Thoracic aorta (tissue), 2 donors: ENCODE measurements around the gene COG7. TPM values are rescaled to one million over a fixed set of nuclear protein-coding genes. Genes with fewer than 3 reads are reported as not detected.
"Not testable (repeated sequence)": the region's sequence is repeated elsewhere in the genome, so short reads cannot be mapped to it uniquely, and the experiment has no call there.

ENCODE experiments used
- ATAC-seq: fragments of 150-250 bp; one replicate; pipeline ENCODE4 v1.8.0; 2017; ENCODE audit warnings: low read depth; ENCODE audit not compliant: insufficient number of reproducible peaks, low FRiP score
- DNase-seq: peaks from one replicate; pipeline ENCODE4 v3.0.0-alpha.2; 2020; ENCODE audit warnings: low spot score
- H3K27ac ChIP-seq, 2 donors: fragments of 200-600 bp; sonication (generic); 1 replicate in 1 of 2; 2 replicates in 1 of 2; pipeline ENCODE4 v1.5.1; 2016; ENCODE audit warnings: mild to moderate bottlenecking in 2 of 2, moderate library complexity in 2 of 2
- H3K27me3 ChIP-seq: fragments of 200-600 bp; sonication (generic); replicated peaks from 2 replicates; pipeline ENCODE4 v1.6.0; 2016; ENCODE audit warnings: mild to moderate bottlenecking; ENCODE audit not compliant: insufficient read depth
- H3K36me3 ChIP-seq: fragments of 200-600 bp; sonication (generic); one replicate; pipeline ENCODE4 v1.5.1; 2016
- H3K4me1 ChIP-seq, 2 donors: fragments of 200-600 bp; sonication (generic); 1 replicate in 1 of 2; 2 replicates in 1 of 2; pipeline versions ENCODE4 v1.5.1 to v1.6.0; 2016; ENCODE audit warnings: low read depth in 2 of 2, mild to moderate bottlenecking in 1 of 2; ENCODE audit not compliant: control insufficient read depth in 1 of 2
- H3K4me3 ChIP-seq: fragments of 200-600 bp; sonication (generic); 2 replicates; pipeline ENCODE4 v1.5.1; 2016; ENCODE audit warnings: mild to moderate bottlenecking
- H3K9me3 ChIP-seq: fragments of 200-600 bp; sonication (generic); 2 replicates; pipeline ENCODE4 v1.5.1; 2016
- CTCF ChIP-seq: fragments of 200-600 bp; sonication (generic); IDR thresholded peaks from one replicate; pipeline ENCODE4 v1.5.1; 2019; ENCODE audit warnings: antibody characterized with exemption
- total RNA-seq, 2 donors: library from RNA; depleted of rRNA; stranded (reverse); fragments of >200 nt; gene quantifications; one replicate each; pipeline versions ENCODE4 v1.1.0 to v1.2.3, GENCODE V29; 2016

Gene COG7
- total RNA-seq, 2 donors from 2014 or later: 27.8 to 37.6 TPM

- TF ChIP-seq CTCF: no peak
- Histone ChIP-seq H3K9me3 (no peaks in the 10 kb centered on the region), H3K27me3 (no peaks in the 10 kb centered on the region), H3K27ac (no peak overlapping the region), H3K36me3 (peaks cover 3% of the 10 kb centered on the region), H3K4me3 (no peak overlapping the region), H3K4me1 (peaks cover 0 to 8% of the 10 kb centered on the region in 2 donors)
- ATAC-seq: no peak
- no peak for DNase-seq
Observed at GRCh38 chr16:23385441-23385840, 67.5 kb downstream of the COG7 start.

- DNase-seq (no peak), ATAC-seq (no peak)
- Histone ChIP-seq H3K27ac (no peak overlapping the region), H3K4me3 (no peak overlapping the region), H3K36me3 (no peaks in the 10 kb centered on the region), H3K27me3 (no peaks in the 10 kb centered on the region), H3K4me1 (peaks cover 0 to 8% of the 10 kb centered on the region in 2 donors), H3K9me3 (no peaks in the 10 kb centered on the region)
- no peak for TF ChIP-seq CTCF
Observed at GRCh38 chr16:23384878-23385277, 68.1 kb downstream of the COG7 start.

DNA sequence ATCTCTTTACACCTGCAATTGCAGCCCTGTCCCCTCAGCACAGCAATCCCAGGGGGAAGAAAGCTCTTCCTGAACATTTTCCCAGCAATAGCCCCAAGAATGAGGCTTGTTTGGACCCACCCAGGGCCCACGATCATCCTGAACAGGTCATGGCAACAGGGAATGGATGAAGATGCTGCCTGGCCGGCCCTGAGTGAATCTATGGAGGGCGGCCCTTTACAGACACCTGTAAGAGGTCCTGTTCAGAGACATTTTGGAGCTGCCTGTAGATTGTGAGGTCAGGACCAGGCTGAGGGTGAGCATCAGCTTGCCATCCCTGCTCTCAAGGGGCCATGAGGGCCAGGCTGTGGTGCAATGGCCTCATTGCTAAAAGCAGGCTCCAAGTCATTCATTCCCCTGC lies 69.1 kb downstream of the COG7 start:
- no peaks in the 10 kb centered on the region for H3K27me3 ChIP-seq
- no peak overlapping the region for H3K4me3 ChIP-seq
- ATAC-seq: no peak
- no peak overlapping the region for H3K27ac ChIP-seq
- H3K4me1 ChIP-seq: peaks cover 0 to 8% of the 10 kb centered on the region in 2 donors
- no peak for DNase-seq
- H3K36me3 ChIP-seq: no peaks in the 10 kb centered on the region
- no peak for TF ChIP-seq CTCF
- no peaks in the 10 kb centered on the region for H3K9me3 ChIP-seq

DNA sequence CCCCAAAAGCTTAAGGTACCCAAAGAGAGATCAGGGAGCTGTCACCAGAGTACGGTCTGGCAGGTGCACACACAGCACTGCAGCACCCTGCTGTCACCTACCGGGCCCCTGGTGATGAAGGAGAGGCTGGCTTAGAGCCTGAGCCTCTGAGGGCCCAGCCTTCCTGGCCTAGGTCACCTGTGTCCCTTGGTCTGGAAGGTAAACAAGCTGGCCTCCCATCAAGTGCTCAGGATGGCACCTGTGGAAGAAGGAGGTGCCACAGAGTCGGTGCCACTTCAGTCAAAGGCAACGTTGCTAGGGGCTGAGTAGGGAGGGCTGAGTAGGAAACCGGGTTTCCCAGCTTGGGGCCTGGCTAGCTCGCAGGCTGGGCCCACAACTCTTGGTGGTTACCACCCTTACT lies 70.7 kb downstream of the COG7 start:
- no peaks in the 10 kb centered on the region for H3K27me3 ChIP-seq
- no peak for TF ChIP-seq CTCF
- no peak overlapping the region for H3K27ac ChIP-seq
- no peak for ATAC-seq
- no peak for DNase-seq
- H3K4me3 ChIP-seq: no peak overlapping the region
- peaks cover 0 to 8% of the 10 kb centered on the region in 2 donors for H3K4me1 ChIP-seq
- H3K9me3 ChIP-seq: no peaks in the 10 kb centered on the region
- no peaks in the 10 kb centered on the region for H3K36me3 ChIP-seq

DNA sequence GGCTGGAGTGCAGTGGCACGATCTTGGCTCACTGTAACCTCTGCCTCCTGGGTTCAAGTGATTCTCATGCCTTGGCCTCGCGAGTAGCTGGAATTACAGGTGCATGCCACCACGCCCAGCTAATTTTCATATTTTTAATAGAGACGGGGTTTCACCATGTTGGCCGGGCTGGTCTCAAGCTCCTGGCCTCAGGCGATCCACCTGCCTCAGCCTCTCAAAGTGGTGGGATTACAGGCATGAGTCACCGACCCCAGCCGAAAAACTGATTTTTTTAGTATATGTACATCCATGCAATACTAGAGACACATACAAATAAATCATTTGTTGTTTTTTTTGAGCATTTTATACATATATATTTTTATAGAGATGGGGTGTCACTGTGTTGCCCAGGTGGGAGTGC lies 71.3 kb downstream of the COG7 start:
- not testable (repeated sequence) for H3K27me3 ChIP-seq, H3K27ac ChIP-seq, ATAC-seq, DNase-seq, H3K9me3 ChIP-seq, H3K36me3 ChIP-seq, H3K4me1 ChIP-seq, H3K4me3 ChIP-seq

DNA sequence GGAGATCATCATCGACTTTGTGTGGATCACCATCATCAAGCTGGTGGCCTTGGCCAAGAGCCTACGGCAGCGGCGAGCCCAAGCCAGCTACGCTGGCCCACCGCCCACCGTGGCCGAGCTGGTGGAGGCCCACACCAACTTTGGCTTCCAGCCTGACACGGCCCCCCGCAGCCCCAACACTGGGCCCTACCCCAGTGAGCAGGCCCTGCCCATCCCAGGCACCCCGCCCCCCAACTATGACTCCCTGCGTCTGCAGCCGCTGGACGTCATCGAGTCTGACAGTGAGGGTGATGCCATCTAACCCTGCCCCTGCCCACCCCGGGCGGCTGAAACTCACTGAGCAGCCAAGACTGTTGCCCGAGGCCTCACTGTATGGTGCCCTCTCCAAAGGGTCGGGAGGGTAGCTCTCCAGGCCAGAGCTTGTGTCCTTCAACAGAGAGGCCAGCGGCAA lies 72.5 kb downstream of the COG7 start:
- Histone ChIP-seq H3K4me1 (peaks cover 0 to 8% of the 10 kb centered on the region in 2 donors), H3K36me3 (no peaks in the 10 kb centered on the region), H3K27ac (no peak overlapping the region), H3K27me3 (no peaks in the 10 kb centered on the region), H3K9me3 (no peaks in the 10 kb centered on the region), H3K4me3 (no peak overlapping the region)
- ATAC-seq: no peak
- DNase-seq: no peak
- no peak for TF ChIP-seq CTCF
